Progenitor cell of endocrine pancreas (in vitro differentiated cells): ENCODE measurements around the gene KCNH4. TPM values are rescaled to one million over a fixed set of nuclear protein-coding genes. Genes with fewer than 3 reads are reported as not detected.
A peak's percentile ranks its signal among the peaks of the same experiment; 100 is the strongest.

Experiments
- DNase-seq: peaks from one replicate; pipeline ENCODE4 v3.0.0; 2021; ENCODE audit warnings: low spot score; ENCODE audit not compliant: unreplicated experiment
- H3K27ac Mint-ChIP-seq: 2 replicates; pipeline ENCODE4 v1.8.0; 2021; ENCODE audit warnings: mild to moderate bottlenecking, moderate library complexity, mixed read lengths
- H3K27me3 Mint-ChIP-seq: 2 replicates; pipeline ENCODE4 v1.8.0; 2021; ENCODE audit warnings: mixed read lengths
- H3K36me3 Mint-ChIP-seq: 2 replicates; pipeline ENCODE4 v1.8.0; 2022; ENCODE audit warnings: mixed read lengths; ENCODE audit not compliant: insufficient read depth
- H3K4me1 Mint-ChIP-seq: 2 replicates; pipeline ENCODE4 v1.8.0; 2021; ENCODE audit warnings: low read depth, mixed read lengths
- H3K4me3 Mint-ChIP-seq: 2 replicates; pipeline ENCODE4 v1.8.0; 2021; ENCODE audit warnings: low read depth, mild to moderate bottlenecking, moderate library complexity, mixed read lengths
- H3K9me3 Mint-ChIP-seq: 2 replicates; pipeline ENCODE4 v1.8.0; 2021; ENCODE audit warnings: low read depth, mixed read lengths
- total RNA-seq: library from RNA; stranded (reverse); gene quantifications from 2 replicates; pipeline ENCODE4 v1.2.1, GENCODE V29; 2021
- TF ChIP-seq, protein P1 (sequence below): fragments of 200-600 bp; sonication (generic); IDR thresholded peaks from one replicate; pipeline ENCODE4 v1.5.0; 2021; ENCODE audit warnings: antibody characterized with exemption, mild to moderate bottlenecking; ENCODE audit not compliant: unreplicated experiment

Gene KCNH4
- total RNA-seq, 1 donor from 2014 or later, result not detected

DNA sequence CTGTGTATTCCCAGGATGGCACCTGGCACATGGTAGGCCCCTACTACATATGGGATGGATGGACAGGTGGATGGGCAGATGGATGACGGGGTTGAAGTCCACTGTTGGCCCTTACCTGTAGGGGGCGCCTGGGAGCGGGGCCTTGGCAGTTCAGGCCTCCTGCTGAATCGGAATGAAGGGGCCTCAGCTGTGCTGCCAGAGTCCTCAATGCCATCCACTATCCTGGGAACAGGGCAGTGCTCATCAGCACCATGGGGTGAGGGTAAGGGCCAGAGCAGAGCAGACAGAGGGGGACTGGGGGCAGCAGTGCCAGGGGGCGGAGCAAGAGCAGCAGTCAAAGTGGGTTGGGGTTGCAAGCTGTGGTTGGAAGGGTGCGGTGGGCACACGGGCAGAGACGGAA is 17.8 kb downstream of the KCNH4 start:
- no peaks in the 10 kb centered on the region for H3K9me3 Mint-ChIP-seq
- peaks cover 7% of the 10 kb centered on the region for H3K27me3 Mint-ChIP-seq
- H3K36me3 Mint-ChIP-seq, result no peaks in the 10 kb centered on the region
- no peak overlapping the region for H3K4me3 Mint-ChIP-seq
- no peaks in the 10 kb centered on the region for H3K4me1 Mint-ChIP-seq
- TF ChIP-seq, protein P1, sequence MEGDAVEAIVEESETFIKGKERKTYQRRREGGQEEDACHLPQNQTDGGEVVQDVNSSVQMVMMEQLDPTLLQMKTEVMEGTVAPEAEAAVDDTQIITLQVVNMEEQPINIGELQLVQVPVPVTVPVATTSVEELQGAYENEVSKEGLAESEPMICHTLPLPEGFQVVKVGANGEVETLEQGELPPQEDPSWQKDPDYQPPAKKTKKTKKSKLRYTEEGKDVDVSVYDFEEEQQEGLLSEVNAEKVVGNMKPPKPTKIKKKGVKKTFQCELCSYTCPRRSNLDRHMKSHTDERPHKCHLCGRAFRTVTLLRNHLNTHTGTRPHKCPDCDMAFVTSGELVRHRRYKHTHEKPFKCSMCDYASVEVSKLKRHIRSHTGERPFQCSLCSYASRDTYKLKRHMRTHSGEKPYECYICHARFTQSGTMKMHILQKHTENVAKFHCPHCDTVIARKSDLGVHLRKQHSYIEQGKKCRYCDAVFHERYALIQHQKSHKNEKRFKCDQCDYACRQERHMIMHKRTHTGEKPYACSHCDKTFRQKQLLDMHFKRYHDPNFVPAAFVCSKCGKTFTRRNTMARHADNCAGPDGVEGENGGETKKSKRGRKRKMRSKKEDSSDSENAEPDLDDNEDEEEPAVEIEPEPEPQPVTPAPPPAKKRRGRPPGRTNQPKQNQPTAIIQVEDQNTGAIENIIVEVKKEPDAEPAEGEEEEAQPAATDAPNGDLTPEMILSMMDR, result peak; percentile 46
- H3K27ac Mint-ChIP-seq, result no peak overlapping the region
- DNase-seq, result no peak

DNA sequence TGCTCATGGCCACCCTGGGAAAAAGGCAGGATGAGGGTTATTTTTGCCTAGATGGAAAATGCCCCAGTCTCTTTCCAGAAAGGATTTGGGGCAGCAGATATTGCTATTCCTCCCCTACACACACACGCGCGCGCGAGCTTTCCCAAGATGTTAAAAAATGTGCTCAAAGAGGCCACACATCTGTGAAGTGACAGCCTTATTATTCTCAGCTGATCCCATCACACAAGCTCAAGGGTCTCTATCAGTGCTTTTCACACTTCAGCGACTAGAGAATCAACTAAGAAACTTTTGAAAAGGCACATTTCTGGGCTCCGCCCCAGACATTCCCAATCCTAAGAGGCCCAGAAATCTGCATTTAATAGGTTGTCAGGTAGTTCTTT is 20.4 kb downstream of the KCNH4 start:
- TF ChIP-seq, protein P1, result no peak
- H3K4me1 Mint-ChIP-seq, result peaks cover 4% of the 10 kb centered on the region
- no peak overlapping the region for H3K4me3 Mint-ChIP-seq
- peaks cover 4% of the 10 kb centered on the region for H3K27me3 Mint-ChIP-seq
- DNase-seq, result no peak
- H3K36me3 Mint-ChIP-seq, result no peaks in the 10 kb centered on the region
- H3K9me3 Mint-ChIP-seq, result no peaks in the 10 kb centered on the region
- H3K27ac Mint-ChIP-seq, result no peak overlapping the region

DNA sequence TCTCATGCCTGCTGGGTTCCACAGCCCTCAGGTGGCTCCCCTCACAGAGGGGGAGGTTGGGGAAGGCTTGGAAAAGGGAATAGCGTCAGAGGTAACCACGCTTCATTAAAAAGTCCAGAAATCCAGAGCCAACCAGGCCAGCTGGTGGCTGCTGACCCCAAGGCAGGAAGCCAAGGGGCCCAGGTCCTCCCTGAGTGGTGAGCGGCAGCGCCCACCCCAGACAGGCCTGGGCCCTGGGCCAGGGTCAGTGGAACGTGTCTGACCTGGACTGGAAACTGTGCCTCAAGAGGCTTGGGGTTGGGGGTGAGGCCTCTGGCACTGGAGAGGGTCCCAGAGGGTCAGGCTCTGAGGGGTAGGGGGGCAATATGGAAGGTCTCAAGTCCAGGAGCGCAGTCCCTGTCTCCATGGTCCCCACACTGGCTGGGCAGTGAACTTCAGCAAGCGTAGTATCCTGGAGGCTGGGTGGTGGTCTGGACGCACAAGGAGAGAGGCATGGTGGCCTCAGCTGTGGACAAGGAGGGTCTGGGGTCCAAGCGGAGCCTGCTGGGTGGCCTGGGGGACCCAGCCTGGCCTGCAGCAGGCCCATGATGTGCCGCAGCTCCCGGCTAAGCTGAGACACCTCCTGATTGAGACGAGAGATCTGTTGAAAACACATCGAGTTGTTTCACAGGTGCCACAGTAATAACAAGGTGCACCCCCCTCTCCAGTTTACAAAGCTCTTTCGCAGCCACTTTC is 21.0 kb downstream of the KCNH4 start:
- H3K36me3 Mint-ChIP-seq, result no peaks in the 10 kb centered on the region
- TF ChIP-seq, protein P1, result no peak
- H3K27ac Mint-ChIP-seq, result no peak overlapping the region
- H3K4me3 Mint-ChIP-seq, result no peak overlapping the region
- no peaks in the 10 kb centered on the region for H3K9me3 Mint-ChIP-seq
- peaks cover 3% of the 10 kb centered on the region for H3K27me3 Mint-ChIP-seq
- peaks cover 4% of the 10 kb centered on the region for H3K4me1 Mint-ChIP-seq
- DNase-seq, result no peak

DNA sequence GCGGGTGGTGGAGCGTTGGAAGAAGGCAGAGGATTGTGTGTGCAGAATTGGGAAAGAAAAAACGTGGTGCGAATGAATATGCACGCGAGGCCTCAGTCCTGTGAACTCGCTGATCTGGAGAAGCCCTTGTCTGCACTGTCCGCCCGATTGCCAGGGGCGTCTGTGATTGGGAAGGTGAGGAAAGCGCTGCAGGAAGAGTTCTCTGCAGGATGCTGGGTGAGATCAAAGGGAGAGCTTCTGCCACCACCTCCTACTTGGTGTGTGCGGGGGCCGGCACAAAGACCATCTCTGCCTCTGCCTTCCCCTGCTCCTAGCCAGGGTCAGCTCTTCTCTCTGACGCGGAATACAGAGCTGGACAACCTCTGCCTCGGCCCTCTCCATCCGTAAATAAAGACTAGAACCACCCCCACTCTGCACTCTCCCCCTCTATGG is 25.3 kb downstream of the KCNH4 start:
- Mint-ChIP-seq H3K27me3 (peaks cover 3% of the 10 kb centered on the region), H3K27ac (peak overlapping the region; percentile 82), H3K9me3 (no peaks in the 10 kb centered on the region), H3K36me3 (no peaks in the 10 kb centered on the region), H3K4me3 (peak overlapping the region; percentile 83), H3K4me1 (peaks cover 16% of the 10 kb centered on the region)
- no peak for DNase-seq
- TF ChIP-seq, protein P1, result no peak

DNA sequence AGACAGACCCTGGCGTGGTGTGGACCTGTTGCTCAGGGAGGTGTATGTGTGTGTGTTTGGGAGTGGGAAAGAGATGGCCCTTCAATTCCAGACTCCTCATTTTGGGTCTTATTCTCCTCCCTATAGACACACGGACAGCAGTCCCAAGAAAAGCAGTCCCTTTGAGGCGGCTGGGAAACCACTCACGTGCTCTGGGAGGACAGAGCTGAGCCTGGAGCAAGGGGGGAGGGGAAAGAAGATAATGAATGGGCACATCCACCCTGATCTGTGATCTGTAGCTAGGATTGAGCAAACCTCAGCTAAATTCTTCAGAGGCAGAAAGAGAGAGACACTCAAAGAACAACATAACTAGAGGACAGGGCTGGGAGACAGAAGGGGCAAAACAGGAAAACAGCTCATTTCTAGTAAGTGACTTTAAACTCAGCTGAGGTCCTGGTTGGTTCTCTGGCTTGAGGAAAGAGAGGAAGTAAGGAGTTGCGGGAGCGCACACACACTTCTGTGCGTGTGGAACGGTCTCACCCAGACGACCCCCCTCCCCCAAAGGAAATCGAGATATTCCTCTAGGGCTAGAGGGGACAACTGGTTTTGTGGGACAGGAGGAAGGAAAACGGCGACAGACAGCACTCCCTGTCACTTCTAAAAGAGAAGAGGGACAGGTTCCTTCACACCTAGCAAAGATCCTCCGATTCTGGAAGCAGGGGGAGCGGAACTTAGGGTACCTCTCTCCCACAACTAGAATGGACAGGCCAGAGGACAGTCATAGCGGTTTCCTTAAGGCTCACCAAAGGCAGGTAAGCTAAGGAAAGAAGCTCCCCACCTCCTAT is 26.8 kb downstream of the KCNH4 start:
- Mint-ChIP-seq H3K9me3 (no peaks in the 10 kb centered on the region), H3K36me3 (no peaks in the 10 kb centered on the region), H3K27me3 (peaks cover 3% of the 10 kb centered on the region), H3K4me3 (peak overlapping the region; percentile 83), H3K27ac (peak overlapping the region; percentile 82), H3K4me1 (peaks cover 16% of the 10 kb centered on the region)
- TF ChIP-seq, protein P1, result no peak
- DNase-seq, result no peak
